ENCODE results near the gene RPE65. TPM values are rescaled to one million over a fixed set of nuclear protein-coding genes. Genes with fewer than 3 reads are reported as not detected.

Gene RPE65
- total RNA-seq, 4 donors from 2014 or later: not detected

DNA sequence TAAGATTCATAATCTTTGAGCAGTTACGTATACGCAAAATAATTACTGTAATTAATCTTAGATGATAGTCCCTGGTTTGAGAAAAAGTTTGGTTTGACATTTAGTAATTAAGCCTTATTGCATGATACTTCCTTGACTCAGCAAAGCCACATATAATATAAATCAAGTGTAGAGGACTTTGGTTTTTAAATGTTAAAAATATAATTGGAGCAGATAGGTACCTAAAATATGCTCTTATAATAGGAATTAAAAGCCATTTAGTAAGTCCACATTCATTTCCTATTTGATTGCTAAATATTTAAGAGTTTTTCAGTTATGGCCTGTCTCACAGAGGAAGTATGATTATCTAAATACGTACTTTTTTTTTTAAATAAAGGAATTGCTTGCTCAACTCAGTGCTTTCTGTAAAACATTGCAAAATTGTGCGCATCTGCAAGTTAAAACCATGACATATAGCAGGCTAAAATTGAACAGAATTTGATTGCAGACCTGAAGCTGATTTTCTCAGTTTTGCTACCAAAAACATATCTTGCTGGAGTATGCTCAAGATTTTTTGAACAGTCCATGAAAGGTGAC, 20.4 kb downstream of the RPE65 start:
- Histone ChIP-seq H3K36me3 (no peaks in the 10 kb centered on the region), H3K4me3 (no peak overlapping the region), H3K4me1 (no peaks in the 10 kb centered on the region), H3K27ac (replicated peaks in 1 of 4) (no peak overlapping the region), H3K27me3 (no peaks in the 10 kb centered on the region), H3K9me3 (no peaks in the 10 kb centered on the region)
- intact Hi-C loops (cut with DNase I): no loop called here
- WGBS: 69% methylated on average over 4 of the region's 4 CpGs
- DNase-seq (ENCODE audit: extremely low spot score): no peak
- no peak for TF ChIP-seq EP300 (IDR thresholded peaks at IDR 0.05)
- TF ChIP-seq POLR2A (IDR thresholded peaks at IDR 0.05; ENCODE audit: low read depth): no peak
- TF ChIP-seq, protein P1, sequence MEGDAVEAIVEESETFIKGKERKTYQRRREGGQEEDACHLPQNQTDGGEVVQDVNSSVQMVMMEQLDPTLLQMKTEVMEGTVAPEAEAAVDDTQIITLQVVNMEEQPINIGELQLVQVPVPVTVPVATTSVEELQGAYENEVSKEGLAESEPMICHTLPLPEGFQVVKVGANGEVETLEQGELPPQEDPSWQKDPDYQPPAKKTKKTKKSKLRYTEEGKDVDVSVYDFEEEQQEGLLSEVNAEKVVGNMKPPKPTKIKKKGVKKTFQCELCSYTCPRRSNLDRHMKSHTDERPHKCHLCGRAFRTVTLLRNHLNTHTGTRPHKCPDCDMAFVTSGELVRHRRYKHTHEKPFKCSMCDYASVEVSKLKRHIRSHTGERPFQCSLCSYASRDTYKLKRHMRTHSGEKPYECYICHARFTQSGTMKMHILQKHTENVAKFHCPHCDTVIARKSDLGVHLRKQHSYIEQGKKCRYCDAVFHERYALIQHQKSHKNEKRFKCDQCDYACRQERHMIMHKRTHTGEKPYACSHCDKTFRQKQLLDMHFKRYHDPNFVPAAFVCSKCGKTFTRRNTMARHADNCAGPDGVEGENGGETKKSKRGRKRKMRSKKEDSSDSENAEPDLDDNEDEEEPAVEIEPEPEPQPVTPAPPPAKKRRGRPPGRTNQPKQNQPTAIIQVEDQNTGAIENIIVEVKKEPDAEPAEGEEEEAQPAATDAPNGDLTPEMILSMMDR (IDR thresholded peaks at IDR 0.05): no peak
- no peak for TF ChIP-seq POLR2AphosphoS5 (IDR thresholded peaks at IDR 0.05)

DNA sequence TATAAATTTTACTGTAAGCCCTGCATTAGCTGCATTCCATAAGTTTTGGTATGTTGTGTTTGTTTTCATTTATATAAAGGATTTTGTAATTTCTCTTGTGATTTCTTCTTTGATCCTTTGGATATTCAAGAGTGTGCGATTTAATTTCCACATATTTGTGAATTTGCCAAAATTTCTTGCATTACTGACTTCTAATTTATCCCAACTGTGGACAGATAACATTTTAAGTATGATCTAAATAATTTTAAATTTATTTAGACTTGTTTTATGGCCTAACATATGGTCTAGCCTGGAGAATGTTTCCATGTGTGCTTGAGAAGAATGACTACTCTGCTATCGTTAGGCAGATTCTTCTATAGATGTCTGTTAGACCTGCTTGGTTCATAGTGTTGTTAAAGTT, 23.2 kb downstream of the RPE65 start:
- no peaks in the 10 kb centered on the region for H3K4me1 ChIP-seq
- no peak for DNase-seq (ENCODE audit: extremely low spot score)
- no peaks in the 10 kb centered on the region for H3K9me3 ChIP-seq
- H3K4me3 ChIP-seq: no peak overlapping the region
- H3K36me3 ChIP-seq: no peaks in the 10 kb centered on the region
- intact Hi-C loops (cut with DNase I): no loop called here
- WGBS: 86% methylated on average over 2 of the region's 2 CpGs
- no peaks in the 10 kb centered on the region for H3K27me3 ChIP-seq
- TF ChIP-seq POLR2A (IDR thresholded peaks at IDR 0.05; ENCODE audit: low read depth) (no peak), POLR2AphosphoS5 (IDR thresholded peaks at IDR 0.05) (no peak), EP300 (IDR thresholded peaks at IDR 0.05) (no peak)
- TF ChIP-seq, protein P1 (IDR thresholded peaks at IDR 0.05): no peak
- H3K27ac ChIP-seq (replicated peaks in 1 of 4): no peak overlapping the region

GRCh38 chr1:68421350-68421749, 28.4 kb downstream of the RPE65 start:
- 87% methylated on average over 5 of the region's 5 CpGs for WGBS
- H3K27ac ChIP-seq (replicated peaks in 1 of 4): no peak overlapping the region

DNA sequence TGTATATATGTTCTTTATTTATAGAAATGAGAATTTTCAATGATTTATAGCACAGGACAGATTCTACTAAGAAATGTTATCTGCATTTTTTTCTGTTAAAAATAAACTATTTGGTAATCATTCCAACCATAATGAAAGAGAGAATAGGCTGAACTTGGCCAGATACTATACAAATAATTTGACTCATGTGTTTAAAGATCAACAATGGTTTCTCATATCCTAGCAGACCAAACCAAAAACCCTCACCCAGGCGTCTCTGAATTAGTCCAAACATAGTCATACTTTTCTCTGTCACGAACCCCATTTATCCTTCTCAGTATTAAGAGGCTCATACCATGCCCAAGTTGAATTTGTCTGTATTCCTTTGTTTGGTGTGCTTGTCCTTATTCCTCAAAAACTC, 40.3 kb downstream of the RPE65 start:
- Histone ChIP-seq H3K27ac (replicated peaks in 1 of 4) (no peak overlapping the region), H3K36me3 (no peaks in the 10 kb centered on the region)

More at GRCh38 chr1:68421350-68421749, 28.4 kb downstream of the RPE65 start:
- DNase-seq (ENCODE audit: extremely low spot score): no peak
- Histone ChIP-seq H3K9me3 (no peaks in the 10 kb centered on the region), H3K4me3 (no peak overlapping the region), H3K4me1 (no peaks in the 10 kb centered on the region), H3K27me3 (no peaks in the 10 kb centered on the region), H3K36me3 (no peaks in the 10 kb centered on the region)
- no peak for TF ChIP-seq POLR2A (IDR thresholded peaks at IDR 0.05; ENCODE audit: low read depth)
- TF ChIP-seq EP300 (IDR thresholded peaks at IDR 0.05): no peak
- no peak for TF ChIP-seq POLR2AphosphoS5 (IDR thresholded peaks at IDR 0.05)
- TF ChIP-seq, protein P1 (IDR thresholded peaks at IDR 0.05): no peak
- intact Hi-C loops (cut with DNase I): no loop called here

More for the DNA sequence above, 40.3 kb downstream of the RPE65 start:
- Histone ChIP-seq H3K4me3 (no peak overlapping the region), H3K4me1 (no peaks in the 10 kb centered on the region), H3K9me3 (no peaks in the 10 kb centered on the region), H3K27me3 (no peaks in the 10 kb centered on the region)
- no peak for TF ChIP-seq EP300 (IDR thresholded peaks at IDR 0.05)
- TF ChIP-seq, protein P1 (IDR thresholded peaks at IDR 0.05): no peak
- TF ChIP-seq POLR2A (IDR thresholded peaks at IDR 0.05; ENCODE audit: low read depth): no peak
- no peak for TF ChIP-seq POLR2AphosphoS5 (IDR thresholded peaks at IDR 0.05)
- DNase-seq (ENCODE audit: extremely low spot score): no peak
- intact Hi-C loops (cut with DNase I): no loop called here
- WGBS: 69% methylated on average over 2 of the region's 2 CpGs

Data from esophagus muscularis mucosa (tissue), 4 donors.